ENCODE results near the gene HDAC5.
A peak's percentile ranks its signal among the peaks of the same experiment; 100 is the strongest.

Gene HDAC5

GRCh38 chr17:44112284-44113280, 10.9 kb downstream of the HDAC5 start (continued):
- TF ChIP-seq GLIS1 (tag by site-specific recombination; IDR thresholded peaks at IDR 0.05) (peak; percentile 14; the same call in 1 of the 2 replicates), HIC1 (tag by site-specific recombination; IDR thresholded peaks at IDR 0.05) (peak; percentile 31; the same call in 1 of the 2 replicates), ZNF335 (tag by site-specific recombination; conservative IDR thresholded peaks at IDR 0.05) (peak; percentile 44), PRDM6 (tag by site-specific recombination; IDR thresholded peaks at IDR 0.05) (no peak), ZFHX2 (tag by site-specific recombination; conservative IDR thresholded peaks at IDR 0.05) (peak; percentile 35; the same call in 1 of the 2 replicates)

- TF ChIP-seq ZBTB48 (tag by site-specific recombination; IDR thresholded peaks at IDR 0.05) (peak; percentile 52), ZNF664 (tag by site-specific recombination; IDR thresholded peaks at IDR 0.05) (peak; percentile 77; the same call in 1 of the 2 replicates), ZNF394 (tag by site-specific recombination; IDR thresholded peaks at IDR 0.05; ENCODE audit: borderline replicate concordance) (peak; percentile 64), ZNF768 (tag by site-specific recombination; IDR thresholded peaks at IDR 0.05) (no peak)
- H3K27ac ChIP-seq (ENCODE audit: extremely low read depth, low read depth, low read length): peak overlapping the region; percentile 35; the same call in 1 of the 2 replicates
- peaks cover 24% of the 10 kb centered on the region for H3K4me1 ChIP-seq (ENCODE audit: control insufficient read depth, insufficient read depth, low read length)
- no peak overlapping the region for H3K4me3 ChIP-seq (ENCODE audit: low read depth, low read length)
- CTCF ChIA-PET: interaction anchor here (0.7 to 2.7 kb wide), 9 partner anchors 9 to 231 kb away, joined by 3 to 22 read pairs (median 3); partner anchors contain the start of gene HDAC5
- H3K36me3 ChIP-seq (ENCODE audit: control insufficient read depth in 2 of 2, insufficient read depth in 1 of 2, low read length in 2 of 2): peaks cover 0 to 36% of the 10 kb centered on the region in 2 experiments; a peak in 1 of 3 replicates
- H3K9me3 ChIP-seq (ENCODE audit: control insufficient read depth, insufficient read depth, low read depth, low read length): no peaks in the 10 kb centered on the region
- POLR2A ChIA-PET: interaction anchor here (0.5 to 5.1 kb wide), 9 partner anchors 9 to 87 kb away, joined by 3 to 34 read pairs (median 8); partner anchors contain the start of genes ASB16, HDAC5 and LSM12
Observed at GRCh38 chr17:44111777-44112176, 11.7 kb downstream of the HDAC5 start.

- H3K4me3 ChIP-seq (ENCODE audit: low read depth, low read length): no peak overlapping the region
- no peaks in the 10 kb centered on the region for H3K9me3 ChIP-seq (ENCODE audit: control insufficient read depth, insufficient read depth, low read depth, low read length)
- H3K4me1 ChIP-seq (ENCODE audit: control insufficient read depth, insufficient read depth, low read length): peaks cover 24% of the 10 kb centered on the region
- H3K27ac ChIP-seq (ENCODE audit: extremely low read depth, low read depth, low read length): peak overlapping the region; percentile 54; the same call in 1 of the 2 replicates
- peaks cover 0 to 29% of the 10 kb centered on the region in 2 experiments; a peak in 1 of 3 replicates for H3K36me3 ChIP-seq (ENCODE audit: control insufficient read depth in 2 of 2, insufficient read depth in 1 of 2, low read length in 2 of 2)
- ChIA-PET CTCF (interaction anchor here (0.6 to 2.7 kb wide), 10 partner anchors 9 to 264 kb away, joined by 3 to 22 read pairs (median 3); partner anchors contain the start of gene HDAC5), POLR2A (interaction anchor here (0.5 to 5.1 kb wide), 15 partner anchors 9 to 141 kb away, joined by 3 to 34 read pairs (median 4); partner anchors contain the start of genes ASB16, HDAC5 and LSM12)
- no peak for TF ChIP-seq ZNF248 (tag by site-specific recombination; IDR thresholded peaks at IDR 0.05)
- peak; percentile 43; the same call in 1 of the 2 replicates for TF ChIP-seq ZBTB44 (tag by site-specific recombination; IDR thresholded peaks at IDR 0.05)
- TF ChIP-seq OSR2 (tag by site-specific recombination; IDR thresholded peaks at IDR 0.05): peak; percentile 95
- no peak for TF ChIP-seq GLI2 (tag by site-specific recombination; IDR thresholded peaks at IDR 0.05; ENCODE audit: borderline replicate concordance, low read depth)
- peak; percentile 72 for TF ChIP-seq ZNF366 (tag by site-specific recombination; conservative IDR thresholded peaks at IDR 0.05)
- TF ChIP-seq ZNF335 (tag by site-specific recombination; conservative IDR thresholded peaks at IDR 0.05): peak; percentile 77
- TF ChIP-seq MZF1 (tag by site-specific recombination; IDR thresholded peaks at IDR 0.05; ENCODE audit: borderline replicate concordance): 0 out of 2 replicates have a peak, but pooled peaks have one; percentile 53
- no peak for TF ChIP-seq ZNF830 (tag by site-specific recombination; IDR thresholded peaks at IDR 0.05; ENCODE audit: low read depth)
- TF ChIP-seq ZIC2 (tag by site-specific recombination; IDR thresholded peaks at IDR 0.05): peak; percentile 90
- TF ChIP-seq ZNF692 (tag by site-specific recombination; IDR thresholded peaks at IDR 0.05): peak; percentile 90
- TF ChIP-seq ZNF561 (tag by site-specific recombination; IDR thresholded peaks at IDR 0.05; ENCODE audit: borderline replicate concordance): peak; percentile 90; the same call in 1 of the 2 replicates
Observed at GRCh38 chr17:44110823-44111633, 12.4 kb downstream of the HDAC5 start.
